ENCODE measurements around the gene LCA5.

LCA5 gene

DNA sequence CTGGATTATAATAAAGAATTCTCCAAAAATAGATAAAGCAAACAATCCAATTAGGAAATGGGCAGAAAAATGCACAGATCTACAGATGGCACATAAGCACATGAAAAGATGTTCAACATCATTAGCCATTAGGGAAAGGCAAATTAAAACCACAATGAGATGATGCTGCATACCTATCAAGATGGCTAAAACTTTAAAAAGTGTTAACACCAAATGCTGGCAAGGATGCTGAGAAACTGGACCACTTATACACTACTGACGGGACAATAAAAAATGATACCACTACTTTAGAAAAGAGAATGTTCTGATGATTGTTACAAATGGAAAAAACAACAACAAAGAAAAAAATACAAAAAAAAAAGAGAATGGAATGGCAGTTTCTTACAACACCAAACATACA is 26.5 kb downstream of the LCA5 start:
- H4K20me1 ChIP-seq (ENCODE audit: insufficient read depth, low read length) = no peaks in the 10 kb centered on the region
- H2AFZ ChIP-seq (ENCODE audit: low read depth, low read length) = no peak overlapping the region
- no peaks in the 10 kb centered on the region for H3K79me2 ChIP-seq (ENCODE audit: low read length)
- no peaks in the 10 kb centered on the region for H3K27me3 ChIP-seq (ENCODE audit: low read depth, low read length)
- no peaks in the 10 kb centered on the region for H3K36me3 ChIP-seq (replicated peaks; ENCODE audit: low read depth, low read length)
- no peaks in the 10 kb centered on the region for H3K9me3 ChIP-seq (ENCODE audit: insufficient read depth, low read length)
- no peaks in the 10 kb centered on the region for H3K4me1 ChIP-seq (ENCODE audit: low read length)
- no peak overlapping the region for H3K4me2 ChIP-seq (ENCODE audit: low read length)
- no peak for TF ChIP-seq EZH2phosphoT487 (IDR thresholded peaks at IDR 0.05; ENCODE audit: low read depth)
- no peak for TF ChIP-seq CTCF (IDR thresholded peaks at IDR 0.05; ENCODE audit: low read depth, low read length)
- H3K27ac ChIP-seq (ENCODE audit: low read length) = no peak overlapping the region
- H3K9ac ChIP-seq (ENCODE audit: low read length) = no peak overlapping the region
- no peak overlapping the region for H3K4me3 ChIP-seq (ENCODE audit: low read length)

GRCh38 chr6:79506251-79506650 is 31.0 kb downstream of the LCA5 start:
- TF ChIP-seq CTCF (IDR thresholded peaks at IDR 0.05; ENCODE audit: low read depth, low read length) (no peak), EZH2phosphoT487 (IDR thresholded peaks at IDR 0.05; ENCODE audit: low read depth) (no peak)
- no peak overlapping the region for H3K4me3 ChIP-seq (ENCODE audit: low read length)

GRCh38 chr6:79504372-79504771 is 32.9 kb downstream of the LCA5 start:
- no peak overlapping the region for H2AFZ ChIP-seq (ENCODE audit: low read depth, low read length)
- H3K79me2 ChIP-seq (ENCODE audit: low read length) = no peaks in the 10 kb centered on the region
- no peak overlapping the region for H3K4me2 ChIP-seq (ENCODE audit: low read length)

More at GRCh38 chr6:79506251-79506650, 31.0 kb downstream of the LCA5 start:
- no peak overlapping the region for H3K27ac ChIP-seq (ENCODE audit: low read length)
- H3K36me3 ChIP-seq (replicated peaks; ENCODE audit: low read depth, low read length) = no peaks in the 10 kb centered on the region
- no peaks in the 10 kb centered on the region for H3K79me2 ChIP-seq (ENCODE audit: low read length)
- H3K27me3 ChIP-seq (ENCODE audit: low read depth, low read length) = no peaks in the 10 kb centered on the region
- H4K20me1 ChIP-seq (ENCODE audit: insufficient read depth, low read length) = no peaks in the 10 kb centered on the region
- no peak overlapping the region for H3K4me2 ChIP-seq (ENCODE audit: low read length)
- H3K9ac ChIP-seq (ENCODE audit: low read length) = no peak overlapping the region
- no peaks in the 10 kb centered on the region for H3K9me3 ChIP-seq (ENCODE audit: insufficient read depth, low read length)
- no peaks in the 10 kb centered on the region for H3K4me1 ChIP-seq (ENCODE audit: low read length)
- H2AFZ ChIP-seq (ENCODE audit: low read depth, low read length) = no peak overlapping the region

DNA sequence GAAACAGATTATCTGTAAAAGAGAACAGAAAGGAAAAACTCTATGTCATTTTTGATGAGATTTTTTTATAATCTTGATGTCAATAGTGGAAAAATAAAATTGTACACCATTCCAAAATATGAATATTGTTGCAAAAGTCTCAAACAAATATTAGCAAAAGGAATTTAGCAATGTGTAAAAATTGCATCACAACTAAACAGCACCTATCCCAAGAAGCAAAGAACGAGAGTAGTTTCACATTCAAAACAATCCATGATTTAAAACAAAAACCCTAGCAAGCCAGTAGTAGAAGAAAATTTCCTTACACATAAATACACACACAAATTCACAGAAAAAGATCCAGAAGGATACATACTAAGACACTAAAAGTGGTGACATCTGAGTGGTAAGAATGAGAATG is 38.4 kb downstream of the LCA5 start:
- no peaks in the 10 kb centered on the region for H3K4me1 ChIP-seq (ENCODE audit: low read length)
- TF ChIP-seq CTCF (IDR thresholded peaks at IDR 0.05; ENCODE audit: low read depth, low read length) = no peak
- TF ChIP-seq EZH2phosphoT487 (IDR thresholded peaks at IDR 0.05; ENCODE audit: low read depth) = no peak
- no peaks in the 10 kb centered on the region for H4K20me1 ChIP-seq (ENCODE audit: insufficient read depth, low read length)
- no peak overlapping the region for H3K27ac ChIP-seq (ENCODE audit: low read length)
- no peak overlapping the region for H3K9ac ChIP-seq (ENCODE audit: low read length)
- H3K36me3 ChIP-seq (replicated peaks; ENCODE audit: low read depth, low read length) = no peaks in the 10 kb centered on the region
- H3K4me3 ChIP-seq (ENCODE audit: low read length) = no peak overlapping the region
- H3K27me3 ChIP-seq (ENCODE audit: low read depth, low read length) = no peaks in the 10 kb centered on the region
- no peaks in the 10 kb centered on the region for H3K79me2 ChIP-seq (ENCODE audit: low read length)
- peak overlapping the region; percentile 61; the same call in 1 of the 2 replicates for H2AFZ ChIP-seq (ENCODE audit: low read depth, low read length)
- no peaks in the 10 kb centered on the region for H3K9me3 ChIP-seq (ENCODE audit: insufficient read depth, low read length)
- H3K4me2 ChIP-seq (ENCODE audit: low read length) = no peak overlapping the region

More at GRCh38 chr6:79504372-79504771, 32.9 kb downstream of the LCA5 start:
- H3K27ac ChIP-seq (ENCODE audit: low read length) = no peak overlapping the region
- H3K27me3 ChIP-seq (ENCODE audit: low read depth, low read length) = no peaks in the 10 kb centered on the region
- H3K4me3 ChIP-seq (ENCODE audit: low read length) = no peak overlapping the region
- TF ChIP-seq EZH2phosphoT487 (IDR thresholded peaks at IDR 0.05; ENCODE audit: low read depth) (no peak), CTCF (IDR thresholded peaks at IDR 0.05; ENCODE audit: low read depth, low read length) (no peak)
- H3K36me3 ChIP-seq (replicated peaks; ENCODE audit: low read depth, low read length) = no peaks in the 10 kb centered on the region
- no peak overlapping the region for H3K9ac ChIP-seq (ENCODE audit: low read length)
- no peaks in the 10 kb centered on the region for H4K20me1 ChIP-seq (ENCODE audit: insufficient read depth, low read length)
- no peaks in the 10 kb centered on the region for H3K4me1 ChIP-seq (ENCODE audit: low read length)
- no peaks in the 10 kb centered on the region for H3K9me3 ChIP-seq (ENCODE audit: insufficient read depth, low read length)
